HEK293 (cell line): Measurements from ENCODE around the gene TRPV5.

ENCODE experiments used
- BCL11A ChIP-seq: fragments of 450-650 bp; formaldehyde crosslinking; IDR thresholded peaks from 2 replicates; pipeline ENCODE4 v1.5.1; 2016; ENCODE audit warnings: low read depth, missing biosample characterization, missing genetic modification characterization
- KLF9 ChIP-seq: fragments of 450-650 bp; formaldehyde crosslinking; IDR thresholded peaks from 2 replicates; pipeline ENCODE4 v1.5.1; 2016; ENCODE audit warnings: missing biosample characterization, missing genetic modification characterization, low read depth
- TCF7L2 ChIP-seq: IDR thresholded peaks from 2 replicates; pipeline ENCODE4 v1.6.1; 2011; ENCODE audit warnings: low read depth, mild to moderate bottlenecking, inconsistent platforms, low read length, moderate library complexity, borderline replicate concordance
- ZNF274 ChIP-seq, 2 experiments: fragments of 200-500 bp in 1 of 2; fragments of 450-650 bp in 1 of 2; sonication (Bioruptor generic) in 1 of 2; formaldehyde crosslinking in 1 of 2; IDR thresholded peaks; 2 replicates each; pipeline versions ENCODE4 v1.5.1 to v1.6.1; 2014 to 2016; ENCODE audit warnings: borderline replicate concordance in 1 of 2, inconsistent platforms in 1 of 2, low read length in 1 of 2, missing biosample characterization in 1 of 2, missing genetic modification characterization in 1 of 2
- ZNF350 ChIP-seq: fragments of 450-650 bp; formaldehyde crosslinking; IDR thresholded peaks from 2 replicates; pipeline ENCODE4 v1.5.0; 2017; ENCODE audit warnings: missing biosample characterization, mild to moderate bottlenecking, missing genetic modification characterization
- TF ChIP-seq, protein P1 (sequence below): IDR thresholded peaks from 2 replicates; pipeline ENCODE4 v1.6.1; 2011; ENCODE audit warnings: mild to moderate bottlenecking, low read depth, low read length, borderline replicate concordance
- TF ChIP-seq, protein P2 (sequence below): fragments of 450-650 bp; IDR thresholded peaks from 2 replicates; pipeline ENCODE4 v1.5.1; 2018; ENCODE audit warnings: missing biosample characterization, mild to moderate bottlenecking, missing genetic modification characterization
- TF ChIP-seq, protein P3 (sequence below): fragments of 450-650 bp; formaldehyde crosslinking; conservative IDR thresholded peaks from 2 replicates; pipeline ENCODE4 v1.5.1; 2016; ENCODE audit warnings: low read depth, missing biosample characterization, missing genetic modification characterization

- TF ChIP-seq TCF7L2 (no peak), ZNF274 (IDR thresholded peaks at IDR 0.05; ENCODE audit: low read length) (no peak), ZNF274 (tag by site-specific recombination; IDR thresholded peaks at IDR 0.05; ENCODE audit: borderline replicate concordance) (no peak), BCL11A (tag by site-specific recombination) (no peak), ZNF350 (tag by site-specific recombination) (no peak), KLF9 (tag by site-specific recombination) (no peak)
- TF ChIP-seq, protein P1, sequence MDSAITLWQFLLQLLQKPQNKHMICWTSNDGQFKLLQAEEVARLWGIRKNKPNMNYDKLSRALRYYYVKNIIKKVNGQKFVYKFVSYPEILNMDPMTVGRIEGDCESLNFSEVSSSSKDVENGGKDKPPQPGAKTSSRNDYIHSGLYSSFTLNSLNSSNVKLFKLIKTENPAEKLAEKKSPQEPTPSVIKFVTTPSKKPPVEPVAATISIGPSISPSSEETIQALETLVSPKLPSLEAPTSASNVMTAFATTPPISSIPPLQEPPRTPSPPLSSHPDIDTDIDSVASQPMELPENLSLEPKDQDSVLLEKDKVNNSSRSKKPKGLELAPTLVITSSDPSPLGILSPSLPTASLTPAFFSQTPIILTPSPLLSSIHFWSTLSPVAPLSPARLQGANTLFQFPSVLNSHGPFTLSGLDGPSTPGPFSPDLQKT, result no peak
- TF ChIP-seq, protein P2, sequence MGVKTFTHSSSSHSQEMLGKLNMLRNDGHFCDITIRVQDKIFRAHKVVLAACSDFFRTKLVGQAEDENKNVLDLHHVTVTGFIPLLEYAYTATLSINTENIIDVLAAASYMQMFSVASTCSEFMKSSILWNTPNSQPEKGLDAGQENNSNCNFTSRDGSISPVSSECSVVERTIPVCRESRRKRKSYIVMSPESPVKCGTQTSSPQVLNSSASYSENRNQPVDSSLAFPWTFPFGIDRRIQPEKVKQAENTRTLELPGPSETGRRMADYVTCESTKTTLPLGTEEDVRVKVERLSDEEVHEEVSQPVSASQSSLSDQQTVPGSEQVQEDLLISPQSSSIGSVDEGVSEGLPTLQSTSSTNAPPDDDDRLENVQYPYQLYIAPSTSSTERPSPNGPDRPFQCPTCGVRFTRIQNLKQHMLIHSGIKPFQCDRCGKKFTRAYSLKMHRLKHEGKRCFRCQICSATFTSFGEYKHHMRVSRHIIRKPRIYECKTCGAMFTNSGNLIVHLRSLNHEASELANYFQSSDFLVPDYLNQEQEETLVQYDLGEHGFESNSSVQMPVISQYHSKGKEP (tag by site-specific recombination), result no peak
- TF ChIP-seq, protein P3, sequence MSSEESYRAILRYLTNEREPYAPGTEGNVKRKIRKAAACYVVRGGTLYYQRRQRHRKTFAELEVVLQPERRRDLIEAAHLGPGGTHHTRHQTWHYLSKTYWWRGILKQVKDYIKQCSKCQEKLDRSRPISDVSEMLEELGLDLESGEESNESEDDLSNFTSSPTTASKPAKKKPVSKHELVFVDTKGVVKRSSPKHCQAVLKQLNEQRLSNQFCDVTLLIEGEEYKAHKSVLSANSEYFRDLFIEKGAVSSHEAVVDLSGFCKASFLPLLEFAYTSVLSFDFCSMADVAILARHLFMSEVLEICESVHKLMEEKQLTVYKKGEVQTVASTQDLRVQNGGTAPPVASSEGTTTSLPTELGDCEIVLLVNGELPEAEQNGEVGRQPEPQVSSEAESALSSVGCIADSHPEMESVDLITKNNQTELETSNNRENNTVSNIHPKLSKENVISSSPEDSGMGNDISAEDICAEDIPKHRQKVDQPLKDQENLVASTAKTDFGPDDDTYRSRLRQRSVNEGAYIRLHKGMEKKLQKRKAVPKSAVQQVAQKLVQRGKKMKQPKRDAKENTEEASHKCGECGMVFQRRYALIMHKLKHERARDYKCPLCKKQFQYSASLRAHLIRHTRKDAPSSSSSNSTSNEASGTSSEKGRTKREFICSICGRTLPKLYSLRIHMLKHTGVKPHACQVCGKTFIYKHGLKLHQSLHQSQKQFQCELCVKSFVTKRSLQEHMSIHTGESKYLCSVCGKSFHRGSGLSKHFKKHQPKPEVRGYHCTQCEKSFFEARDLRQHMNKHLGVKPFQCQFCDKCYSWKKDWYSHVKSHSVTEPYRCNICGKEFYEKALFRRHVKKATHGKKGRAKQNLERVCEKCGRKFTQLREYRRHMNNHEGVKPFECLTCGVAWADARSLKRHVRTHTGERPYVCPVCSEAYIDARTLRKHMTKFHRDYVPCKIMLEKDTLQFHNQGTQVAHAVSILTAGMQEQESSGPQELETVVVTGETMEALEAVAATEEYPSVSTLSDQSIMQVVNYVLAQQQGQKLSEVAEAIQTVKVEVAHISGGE (tag by site-specific recombination), result no peak
Observed at GRCh38 chr7:142868986-142869415, 64.5 kb downstream of the TRPV5 start.
